HCT116 (cell line): Measurements from ENCODE around the gene SH2D2A. TPM values are rescaled to one million over a fixed set of nuclear protein-coding genes. Genes with fewer than 3 reads are reported as not detected.
A peak's percentile ranks its signal among the peaks of the same experiment; 100 is the strongest.

Experiments used
- ATAC-seq: fragments of 200-7000 bp; cut with Tn5 transposase; 2 replicates; pipeline ENCODE4 v1.9.1; 2020; ENCODE audit warnings: mild to moderate bottlenecking, moderate library complexity
- BruUV-seq: library from RNA; stranded (reverse); fragments of 400-500 nt; replicated peaks from 2 replicates; lab custom pipeline; 2021; lab: Mats Ljungman, UMichigan
- CTCF ChIA-PET: fragments of 300-600 bp; sonication (Branson Sonifier 250); formaldehyde crosslinking; loops from one replicate; lab custom pipeline; 2021; ENCODE audit warnings: antibody characterized with exemption; lab: Charles Lee
- POLR2A ChIA-PET: fragments of 300-600, 350-600 bp; sonication (Branson Sonifier 250); formaldehyde crosslinking; loops from one replicate; lab custom pipeline; 2021; ENCODE audit warnings: antibody characterized with exemption; lab: Charles Lee
- RAD21 ChIA-PET, 2 experiments: fragments of 300-600 bp; sonication (Branson Sonifier 250); formaldehyde crosslinking; loops; one replicate each; lab custom pipeline; 2023; ENCODE audit warnings: low total read pairs in 2 of 2; ENCODE audit not compliant: uncharacterized antibody in 2 of 2, unreplicated experiment in 2 of 2, low non-redundant PET in 1 of 2; lab: Charles Lee
- DNase-seq: peaks from one replicate; pipeline ENCODE4 v3.0.0-alpha.2; 2010; ENCODE audit warnings: low read depth, low spot score
- H2AFZ ChIP-seq: fragments of 200-600 bp; shearing (Covaris generic), sonication (generic); 2 replicates; pipeline ENCODE4 v1.6.1; 2017; ENCODE audit warnings: low read depth, mixed run types, mixed read lengths, antibody characterized with exemption, low read length; ENCODE audit not compliant: poor library complexity, severe bottlenecking
- H3K27ac ChIP-seq: 2 replicates; pipeline ENCODE4 v1.5.1; 2012; ENCODE audit warnings: low read depth, low read length
- H3K27me3 ChIP-seq: fragments of 200-600 bp; sonication (generic); 2 replicates; pipeline ENCODE4 v1.6.1; 2016; ENCODE audit warnings: mixed run types, low read length, mixed read lengths; ENCODE audit not compliant: insufficient read depth
- H3K36me3 ChIP-seq, 2 experiments: fragments of 200-500 bp in 1 of 2; fragments of 200-600 bp in 1 of 2; sonication (Bioruptor generic) in 1 of 2; sonication (generic) in 1 of 2; 2 replicates each; pipeline versions ENCODE4 v1.5.1 to v1.6.1; 2014 to 2016; ENCODE audit warnings: low read length in 2 of 2, inconsistent platforms in 1 of 2, mixed read lengths in 1 of 2, mixed run types in 1 of 2; ENCODE audit not compliant: insufficient read depth in 2 of 2, control insufficient read depth in 1 of 2
- H3K4me1 ChIP-seq, 2 experiments: fragments of 200-600 bp in 1 of 2; sonication (generic) in 1 of 2; 2 replicates each; pipeline versions ENCODE4 v1.5.1 to v1.6.1; 2012 to 2017; ENCODE audit warnings: low read length in 2 of 2, inconsistent platforms in 1 of 2, mild to moderate bottlenecking in 1 of 2, mixed read lengths in 1 of 2, mixed run types in 1 of 2, moderate library complexity in 1 of 2; ENCODE audit not compliant: insufficient read depth in 2 of 2, control insufficient read depth in 1 of 2
- H3K4me2 ChIP-seq: fragments of 200-600 bp; sonication (generic); 2 replicates; pipeline ENCODE4 v1.6.1; 2017; ENCODE audit warnings: mixed run types, low read length, mixed read lengths
- H3K4me3 ChIP-seq, 2 experiments: fragments of 200-600 bp in 1 of 2; sonication (generic) in 1 of 2; replicated peaks in 1 of 2; 2 replicates each; pipeline ENCODE4 v1.5.1; 2011 to 2016; ENCODE audit warnings: low read length in 2 of 2, control low read depth in 1 of 2, low read depth in 1 of 2, mild to moderate bottlenecking in 1 of 2, mixed read lengths in 1 of 2, mixed run types in 1 of 2
- H3K79me2 ChIP-seq: fragments of 200-600 bp; sonication (generic); 2 replicates; pipeline ENCODE4 v1.6.1; 2017; ENCODE audit warnings: mild to moderate bottlenecking, mixed run types, low read length, moderate library complexity, mixed read lengths; ENCODE audit not compliant: insufficient read depth
- H3K9ac ChIP-seq: fragments of 200-600 bp; sonication (generic); 2 replicates; pipeline ENCODE4 v1.6.1; 2016; ENCODE audit warnings: low read length, mixed read lengths
- H3K9me2 ChIP-seq: fragments of 200-600 bp; sonication (generic), shearing (Covaris generic); 2 replicates; pipeline ENCODE4 v1.6.1; 2017; ENCODE audit warnings: mixed run types, mild to moderate bottlenecking, moderate library complexity; ENCODE audit not compliant: insufficient read depth
- H3K9me3 ChIP-seq, 2 experiments: fragments of 200-500 bp in 1 of 2; fragments of 200-600 bp in 1 of 2; sonication (Bioruptor generic) in 1 of 2; sonication (generic) in 1 of 2; 2 replicates each; pipeline ENCODE4 v1.6.1; 2014 to 2017; ENCODE audit warnings: low read length in 2 of 2, mixed read lengths in 2 of 2, inconsistent platforms in 1 of 2, low read depth in 1 of 2, mild to moderate bottlenecking in 1 of 2, mixed run types in 1 of 2, moderate library complexity in 1 of 2; ENCODE audit not compliant: control insufficient read depth in 1 of 2, insufficient read depth in 1 of 2
- H4K20me1 ChIP-seq: fragments of 200-600 bp; sonication (generic), shearing (Covaris generic); 2 replicates; pipeline ENCODE4 v1.6.1; 2017; ENCODE audit warnings: mixed run types, mild to moderate bottlenecking, moderate library complexity; ENCODE audit not compliant: insufficient read depth
- ATF3 ChIP-seq: IDR thresholded peaks from 2 replicates; pipeline ENCODE4 v1.6.1; 2012
- CBX3 ChIP-seq: IDR thresholded peaks from 2 replicates; pipeline ENCODE4 v1.6.1; 2012; ENCODE audit warnings: low read depth
- CEBPB ChIP-seq: IDR thresholded peaks from 2 replicates; pipeline ENCODE4 v1.6.1; 2012; ENCODE audit warnings: low read depth
- EGR1 ChIP-seq: IDR thresholded peaks from 2 replicates; pipeline ENCODE4 v1.6.1; 2012; ENCODE audit warnings: low read depth
- ELF1 ChIP-seq: IDR thresholded peaks from 2 replicates; pipeline ENCODE4 v1.6.1; 2012; ENCODE audit warnings: low read depth, borderline replicate concordance
- POLR2AphosphoS5 ChIP-seq: IDR thresholded peaks from 2 replicates; pipeline ENCODE4 v1.6.1; 2011; ENCODE audit warnings: mild to moderate bottlenecking, low read depth, low read length, moderate library complexity
- RAD21 ChIP-seq: IDR thresholded peaks from 2 replicates; pipeline ENCODE4 v1.6.1; 2012; ENCODE audit warnings: low read depth, mild to moderate bottlenecking
- SIN3A ChIP-seq: IDR thresholded peaks from 2 replicates; pipeline ENCODE4 v1.6.1; 2012; ENCODE audit warnings: low read depth
- SRF ChIP-seq: IDR thresholded peaks from 2 replicates; pipeline ENCODE4 v1.6.1; 2012; ENCODE audit warnings: low read depth
- YY1 ChIP-seq: IDR thresholded peaks from 2 replicates; pipeline ENCODE4 v1.6.1; 2011; ENCODE audit warnings: low read length, low read depth, moderate library complexity, mild to moderate bottlenecking; ENCODE audit not compliant: insufficient replicate concordance; ENCODE audit errors: extremely low read depth
- ZFX ChIP-seq: fragments of 450-650 bp; IDR thresholded peaks from 2 replicates; pipeline ENCODE4 v1.6.1; 2017
- ZNF274 ChIP-seq: fragments of 200-500 bp; sonication (Bioruptor generic); IDR thresholded peaks from 2 replicates; pipeline ENCODE4 v1.6.1; 2014; ENCODE audit warnings: mild to moderate bottlenecking, low read depth, low read length, inconsistent platforms
- intact Hi-C: fragments of 100-400 bp; cut with micrococcal nuclease; formaldehyde crosslinking; loops from 2 replicates; pipeline ENCODE4 v1.10.0; 2022
- total RNA-seq: library from RNA; stranded (reverse); gene quantifications from one replicate; pipeline ENCODE4 v1.2.1, GENCODE V29; 2021; ENCODE audit not compliant: unreplicated experiment
- TF ChIP-seq, protein P1 (sequence below): IDR thresholded peaks from 2 replicates; pipeline ENCODE4 v1.6.1; 2011; ENCODE audit warnings: mild to moderate bottlenecking, low read length, moderate library complexity; ENCODE audit not compliant: insufficient replicate concordance; ENCODE audit errors: extremely low read depth
- TF ChIP-seq, protein P2 (sequence below): IDR thresholded peaks from 2 replicates; pipeline ENCODE4 v1.6.1; 2012; ENCODE audit warnings: low read depth

Gene SH2D2A
- total RNA-seq, 1 experiment from 2014 or later = 4.8 TPM

DNA sequence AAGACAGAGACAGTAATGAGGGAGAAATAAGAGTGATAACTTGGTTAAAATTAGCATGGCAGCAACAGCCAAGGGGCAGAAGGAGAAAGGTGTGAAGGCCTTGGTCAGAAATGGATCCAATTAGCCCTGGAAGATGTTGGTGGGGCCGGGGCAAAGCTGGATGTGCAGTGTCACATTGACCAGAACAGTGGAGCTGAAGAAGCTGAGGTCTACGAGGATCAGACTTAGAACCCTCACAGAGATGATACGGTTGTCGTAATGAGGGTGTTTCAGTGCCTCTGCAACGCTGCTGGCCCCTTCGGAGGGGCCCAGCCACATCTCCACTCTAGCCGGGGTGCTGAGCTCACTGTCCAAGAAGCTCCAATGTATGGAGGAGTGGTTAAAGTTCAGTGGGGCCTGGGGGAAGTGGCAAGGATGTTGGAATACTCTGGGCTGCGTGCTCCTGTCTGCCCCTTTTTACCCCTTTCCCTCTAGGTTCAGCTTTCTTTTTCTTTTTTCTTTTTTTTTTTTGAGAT is 14.2 kb downstream of the SH2D2A start:
- H3K9me3 ChIP-seq = no peaks in the 10 kb centered on the region
- POLR2A ChIA-PET = no interaction called here
- intact Hi-C loops = no loop called here

GRCh38 chr1:156801409-156802121 is 15.1 kb downstream of the SH2D2A start:
- ChIA-PET POLR2A (no interaction called here), RAD21 (no interaction called here), CTCF (interaction anchor here (1.5 to 1.7 kb wide), 2 partner anchors 58 to 112 kb away, joined by 3 to 5 read pairs; no protein-coding TSS in a partner anchor)
- intact Hi-C loops = no loop called here
- no peak for ATAC-seq
- no TSS peak for BruUV-seq
- no peak overlapping the region for H3K27ac ChIP-seq
- peaks cover 26 to 33% of the 10 kb centered on the region in 2 experiments for H3K36me3 ChIP-seq
- H3K4me1 ChIP-seq = peaks cover 2 to 8% of the 10 kb centered on the region in 2 experiments; a peak in 2 of 4 replicates
- H3K9me3 ChIP-seq = no peaks in the 10 kb centered on the region
- H3K79me2 ChIP-seq = no peaks in the 10 kb centered on the region
- H3K27me3 ChIP-seq = no peaks in the 10 kb centered on the region
- H3K4me3 ChIP-seq = no peak overlapping the region
- H3K9ac ChIP-seq = no peak overlapping the region
- no peak for DNase-seq
- H4K20me1 ChIP-seq = 0 out of 2 replicates have a peak, but pooled peaks cover 4% of the 10 kb centered on the region
- no peak overlapping the region for H3K4me2 ChIP-seq
- H2AFZ ChIP-seq = no peak overlapping the region
- no peaks in the 10 kb centered on the region for H3K9me2 ChIP-seq
- no peak for TF ChIP-seq YY1
- no peak for TF ChIP-seq CBX3
- TF ChIP-seq EGR1 = no peak
- TF ChIP-seq, protein P1, sequence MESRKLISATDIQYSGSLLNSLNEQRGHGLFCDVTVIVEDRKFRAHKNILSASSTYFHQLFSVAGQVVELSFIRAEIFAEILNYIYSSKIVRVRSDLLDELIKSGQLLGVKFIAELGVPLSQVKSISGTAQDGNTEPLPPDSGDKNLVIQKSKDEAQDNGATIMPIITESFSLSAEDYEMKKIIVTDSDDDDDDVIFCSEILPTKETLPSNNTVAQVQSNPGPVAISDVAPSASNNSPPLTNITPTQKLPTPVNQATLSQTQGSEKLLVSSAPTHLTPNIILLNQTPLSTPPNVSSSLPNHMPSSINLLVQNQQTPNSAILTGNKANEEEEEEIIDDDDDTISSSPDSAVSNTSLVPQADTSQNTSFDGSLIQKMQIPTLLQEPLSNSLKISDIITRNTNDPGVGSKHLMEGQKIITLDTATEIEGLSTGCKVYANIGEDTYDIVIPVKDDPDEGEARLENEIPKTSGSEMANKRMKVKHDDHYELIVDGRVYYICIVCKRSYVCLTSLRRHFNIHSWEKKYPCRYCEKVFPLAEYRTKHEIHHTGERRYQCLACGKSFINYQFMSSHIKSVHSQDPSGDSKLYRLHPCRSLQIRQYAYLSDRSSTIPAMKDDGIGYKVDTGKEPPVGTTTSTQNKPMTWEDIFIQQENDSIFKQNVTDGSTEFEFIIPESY = no peak
- TF ChIP-seq CEBPB = no peak
- no peak for TF ChIP-seq ZNF274
- no peak for TF ChIP-seq SRF
- TF ChIP-seq ZFX = no peak
- TF ChIP-seq, protein P2, sequence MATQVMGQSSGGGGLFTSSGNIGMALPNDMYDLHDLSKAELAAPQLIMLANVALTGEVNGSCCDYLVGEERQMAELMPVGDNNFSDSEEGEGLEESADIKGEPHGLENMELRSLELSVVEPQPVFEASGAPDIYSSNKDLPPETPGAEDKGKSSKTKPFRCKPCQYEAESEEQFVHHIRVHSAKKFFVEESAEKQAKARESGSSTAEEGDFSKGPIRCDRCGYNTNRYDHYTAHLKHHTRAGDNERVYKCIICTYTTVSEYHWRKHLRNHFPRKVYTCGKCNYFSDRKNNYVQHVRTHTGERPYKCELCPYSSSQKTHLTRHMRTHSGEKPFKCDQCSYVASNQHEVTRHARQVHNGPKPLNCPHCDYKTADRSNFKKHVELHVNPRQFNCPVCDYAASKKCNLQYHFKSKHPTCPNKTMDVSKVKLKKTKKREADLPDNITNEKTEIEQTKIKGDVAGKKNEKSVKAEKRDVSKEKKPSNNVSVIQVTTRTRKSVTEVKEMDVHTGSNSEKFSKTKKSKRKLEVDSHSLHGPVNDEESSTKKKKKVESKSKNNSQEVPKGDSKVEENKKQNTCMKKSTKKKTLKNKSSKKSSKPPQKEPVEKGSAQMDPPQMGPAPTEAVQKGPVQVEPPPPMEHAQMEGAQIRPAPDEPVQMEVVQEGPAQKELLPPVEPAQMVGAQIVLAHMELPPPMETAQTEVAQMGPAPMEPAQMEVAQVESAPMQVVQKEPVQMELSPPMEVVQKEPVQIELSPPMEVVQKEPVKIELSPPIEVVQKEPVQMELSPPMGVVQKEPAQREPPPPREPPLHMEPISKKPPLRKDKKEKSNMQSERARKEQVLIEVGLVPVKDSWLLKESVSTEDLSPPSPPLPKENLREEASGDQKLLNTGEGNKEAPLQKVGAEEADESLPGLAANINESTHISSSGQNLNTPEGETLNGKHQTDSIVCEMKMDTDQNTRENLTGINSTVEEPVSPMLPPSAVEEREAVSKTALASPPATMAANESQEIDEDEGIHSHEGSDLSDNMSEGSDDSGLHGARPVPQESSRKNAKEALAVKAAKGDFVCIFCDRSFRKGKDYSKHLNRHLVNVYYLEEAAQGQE = no peak
- TF ChIP-seq SIN3A = no peak
- no peak for TF ChIP-seq ELF1
- TF ChIP-seq RAD21 = no peak
- no peak for TF ChIP-seq ATF3

More for the DNA sequence above, 14.2 kb downstream of the SH2D2A start:
- CTCF ChIA-PET = interaction anchor here (1.5 kb wide), 1 partner anchor 58 kb away, joined by 3 read pairs; no protein-coding TSS in a partner anchor
- H3K27ac ChIP-seq = no peak overlapping the region
- TF ChIP-seq RAD21 (no peak), POLR2AphosphoS5 (0 out of 2 replicates have a peak, but pooled peaks have one; percentile 9)
- TF ChIP-seq, all 23 proteins: peak for 1
- peaks cover 2 to 8% of the 10 kb centered on the region in 2 experiments; a peak in 2 of 4 replicates for H3K4me1 ChIP-seq
- TSS peak; percentile 9 for BruUV-seq
- no peaks in the 10 kb centered on the region for H3K79me2 ChIP-seq
- H3K36me3 ChIP-seq = peaks cover 26 to 30% of the 10 kb centered on the region in 2 experiments
- H3K4me2 ChIP-seq = no peak overlapping the region
- no peak for ATAC-seq
- H3K9me2 ChIP-seq = no peaks in the 10 kb centered on the region
- RAD21 ChIA-PET = no interaction called here
- H4K20me1 ChIP-seq = no peaks in the 10 kb centered on the region
- no peaks in the 10 kb centered on the region for H3K27me3 ChIP-seq
- no peak overlapping the region for H3K9ac ChIP-seq
- H3K4me3 ChIP-seq = no peak overlapping the region
- DNase-seq = no peak
- H2AFZ ChIP-seq = no peak overlapping the region
